SKM-1 (cell line): Measurements from ENCODE around the gene PIK3AP1.
"Not testable (repeated sequence)": the region's sequence is repeated elsewhere in the genome, so short reads cannot be mapped to it uniquely, and the experiment has no call there.

Experiments
- DNase-seq: peaks from one replicate; lab custom pipeline; 2025; ENCODE audit not compliant: unreplicated experiment; lab: John Stamatoyannopoulos, UW

The PIK3AP1 gene

GRCh38 chr10:96720422-96721206, at the start of gene PIK3AP1:
Gene PIK3AP1, minus strand, starts transcription at chr10:96720514. Its CDS starts 120 bp downstream, at chr10:96720394.
- DNase-seq, result peak; percentile 46

DNA sequence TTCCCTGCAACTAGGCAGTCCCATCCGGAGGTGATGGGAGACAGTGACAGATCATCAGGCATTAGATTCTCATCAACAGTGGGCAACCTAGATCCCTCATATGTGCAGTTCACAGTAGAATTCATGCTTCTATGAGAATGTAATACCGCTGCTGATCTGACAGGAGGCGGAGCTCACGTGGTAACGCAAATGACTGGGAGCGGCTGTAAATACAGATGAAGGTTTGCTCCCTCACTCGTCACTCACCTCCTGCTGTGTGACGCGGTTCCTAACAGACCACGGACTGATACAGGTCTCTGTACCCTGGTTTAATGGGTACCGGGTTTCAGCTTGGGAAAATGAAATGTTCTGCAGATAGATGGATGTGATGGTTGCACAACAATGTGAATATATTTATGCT, 47.8 kb upstream of the PIK3AP1 start:
- no peak for DNase-seq

DNA sequence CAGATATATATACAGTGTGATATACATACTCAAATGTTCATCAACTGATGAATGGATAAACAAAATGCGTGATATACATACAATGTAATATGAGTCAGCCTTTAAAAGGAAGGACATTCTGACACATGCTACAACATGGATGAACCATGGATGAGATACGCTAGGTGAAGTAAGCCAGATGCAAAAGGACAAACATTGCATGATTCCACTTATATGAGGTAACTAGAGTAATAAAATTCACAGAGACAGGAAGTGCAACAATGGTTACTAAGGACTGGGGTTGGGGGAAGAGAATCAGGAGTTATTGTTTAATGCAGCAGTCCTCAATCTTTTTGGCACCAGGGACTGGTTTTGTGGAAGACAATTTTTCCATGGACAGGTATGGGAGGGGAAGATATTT, 47.3 kb upstream of the PIK3AP1 start:
- no peak for DNase-seq

DNA sequence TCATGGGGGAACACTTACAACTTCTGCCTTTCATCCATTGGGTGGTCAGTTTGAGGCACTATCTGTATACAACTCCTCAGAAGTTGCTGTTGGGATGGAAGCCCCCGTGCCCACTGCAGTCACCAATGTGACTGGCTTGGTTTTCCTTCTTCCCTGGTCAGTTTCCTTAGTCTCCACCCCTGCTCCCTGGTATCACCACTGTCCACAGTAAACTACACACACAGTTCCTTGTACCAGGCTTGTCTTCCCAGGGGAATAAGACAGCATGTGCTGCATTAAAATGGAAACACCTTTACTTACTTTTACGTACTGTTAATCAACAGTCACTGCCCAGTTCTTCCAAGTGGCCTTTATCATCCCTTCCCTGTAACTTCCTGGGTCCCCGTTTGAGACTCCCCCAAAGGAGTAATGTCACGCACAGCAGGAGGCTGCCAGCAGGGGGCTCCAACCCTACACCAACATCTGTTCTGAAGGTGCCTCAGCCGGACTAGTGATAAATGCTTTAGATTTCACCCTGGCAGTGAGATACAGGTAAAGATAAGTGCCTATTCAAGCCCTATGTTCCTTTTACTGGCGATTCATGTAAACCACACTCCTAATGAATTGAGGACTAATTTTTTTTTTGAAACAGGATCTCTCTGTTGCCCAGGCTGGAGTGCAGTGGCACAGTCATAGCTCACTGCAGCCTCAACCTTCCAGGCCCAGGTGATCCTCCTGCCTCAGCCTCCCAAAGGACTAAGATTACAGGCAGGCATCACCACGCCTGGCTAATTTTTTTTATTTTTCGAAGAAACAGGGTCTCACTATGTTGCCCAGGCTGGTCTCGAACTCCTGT, 45.3 kb upstream of the PIK3AP1 start:
- DNase-seq, result no peak

GRCh38 chr10:96764425-96765060, 44.2 kb upstream of the PIK3AP1 start:
- DNase-seq, result peak; percentile 35

GRCh38 chr10:96758423-96758822, 38.1 kb upstream of the PIK3AP1 start:
- DNase-seq, result peak; percentile 40

DNA sequence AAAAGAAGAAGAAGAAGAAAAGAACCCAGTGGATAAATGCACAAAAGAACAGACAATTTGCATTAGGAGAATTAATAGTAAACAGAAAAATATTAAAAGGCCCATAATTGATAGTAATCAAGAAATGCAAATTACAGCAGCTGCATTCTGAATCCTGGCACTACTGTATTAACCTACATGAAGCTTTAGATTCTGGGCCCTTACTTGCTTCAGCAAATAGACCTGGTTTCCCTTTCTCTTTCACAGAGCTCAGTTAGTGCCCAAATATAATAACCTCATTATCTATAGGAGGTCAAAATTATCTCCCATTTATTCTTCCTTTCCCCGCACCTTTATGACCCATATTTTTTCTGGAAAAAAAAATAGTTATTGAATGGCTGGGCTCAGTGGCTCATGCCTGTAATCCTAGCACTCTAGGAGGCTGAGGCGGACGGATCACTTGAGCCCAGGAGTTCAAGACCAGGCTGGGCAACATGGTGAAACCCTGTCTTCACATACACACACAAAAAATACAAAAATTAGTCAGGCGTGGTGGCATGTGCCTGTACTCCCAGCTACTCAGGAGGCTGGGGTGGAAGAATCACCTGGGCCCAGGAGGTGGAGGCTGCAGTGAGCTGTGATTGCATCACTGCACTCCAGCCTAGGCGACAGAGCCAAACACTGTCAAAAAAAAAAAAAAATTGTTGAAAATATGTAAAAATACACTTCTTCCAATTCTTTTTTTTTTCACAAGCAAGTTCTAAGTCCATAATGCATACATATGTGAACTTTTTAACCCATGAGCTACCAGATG, 36.0 kb upstream of the PIK3AP1 start:
- DNase-seq, result no peak

GRCh38 chr10:96753956-96754355, 33.6 kb upstream of the PIK3AP1 start:
- DNase-seq, result no peak

GRCh38 chr10:96752375-96752774, 32.1 kb upstream of the PIK3AP1 start:
- DNase-seq, result no peak

GRCh38 chr10:96750316-96750715, 30.0 kb upstream of the PIK3AP1 start:
- not testable (repeated sequence) for DNase-seq

DNA sequence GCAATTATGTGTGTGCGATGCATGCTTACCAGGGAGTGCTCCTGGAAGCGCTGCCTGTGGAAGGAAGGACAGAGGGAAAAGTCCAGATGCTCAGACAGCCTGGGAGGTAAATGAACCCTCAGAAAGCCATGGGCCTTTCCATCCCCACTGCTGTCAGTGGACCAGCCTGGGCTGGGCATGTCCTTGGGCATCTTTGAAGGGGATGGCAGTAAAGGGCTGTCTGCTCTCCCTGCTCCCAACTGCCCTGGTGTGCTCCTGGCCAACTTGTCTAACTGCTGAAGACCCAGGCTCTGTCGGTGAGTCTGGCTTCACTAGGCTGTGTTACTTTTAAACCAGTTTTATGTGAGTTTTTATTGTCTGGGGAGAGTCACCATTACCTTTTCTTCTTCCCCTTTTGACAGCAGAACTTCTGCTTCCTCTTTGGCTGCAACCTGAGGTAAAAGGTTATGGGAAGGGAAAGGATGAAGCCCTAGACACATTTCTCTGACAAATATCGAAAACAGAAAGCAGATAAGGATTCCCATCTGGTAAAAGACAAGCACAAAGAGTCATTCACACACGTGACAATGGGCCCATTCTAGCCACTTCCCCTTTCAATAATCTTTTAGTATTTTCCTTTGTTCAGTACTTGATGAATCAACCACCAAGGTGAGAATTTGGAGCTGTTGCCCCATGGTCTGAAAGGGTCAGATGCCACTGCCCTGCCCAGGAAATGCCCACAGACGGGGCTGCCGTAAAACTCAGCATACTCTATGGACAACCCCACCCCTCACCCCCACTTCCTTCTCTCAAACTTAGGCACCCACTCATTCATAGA, 27.6 kb upstream of the PIK3AP1 start:
- DNase-seq, result peak; percentile 88

- no peak for DNase-seq
Measured at GRCh38 chr10:96746503-96746902, 26.2 kb upstream of the PIK3AP1 start.

- no peak for DNase-seq
Measured at GRCh38 chr10:96745950-96746349, 25.6 kb upstream of the PIK3AP1 start.

DNA sequence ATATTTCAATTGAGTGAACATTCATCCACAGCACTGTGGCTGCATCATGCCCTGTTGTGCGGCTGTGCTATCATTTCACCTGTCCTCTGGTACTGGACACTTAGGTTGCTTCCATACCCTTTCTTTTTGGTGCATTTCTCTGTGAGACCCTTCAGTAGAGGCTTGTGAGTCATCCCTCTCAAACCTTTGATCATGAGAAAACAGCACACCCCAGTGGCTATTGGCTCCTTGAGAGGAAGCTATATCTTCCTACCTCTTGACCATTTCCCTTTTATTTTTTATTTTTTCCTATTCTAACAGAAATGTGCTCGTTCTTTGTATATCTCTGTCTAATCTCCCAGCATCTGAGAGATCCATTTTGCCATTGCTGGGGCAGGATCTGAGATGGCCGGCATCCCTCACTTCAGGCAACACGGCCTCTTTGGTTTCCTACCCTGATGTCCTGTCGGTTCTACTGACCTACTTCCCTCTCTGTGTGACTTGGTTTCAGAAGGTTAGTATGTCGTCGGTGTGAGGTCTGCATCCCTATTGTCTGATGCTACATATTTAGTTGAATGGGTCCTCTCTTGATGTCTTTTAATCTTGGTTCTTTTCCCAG, 23.8 kb upstream of the PIK3AP1 start:
- peak; percentile 44 for DNase-seq

GRCh38 chr10:96741557-96741956, 21.2 kb upstream of the PIK3AP1 start:
- DNase-seq, result not testable (repeated sequence)

- peak; percentile 94 for DNase-seq
Measured at GRCh38 chr10:96740579-96741281, 20.4 kb upstream of the PIK3AP1 start.

GRCh38 chr10:96740141-96740540, 19.8 kb upstream of the PIK3AP1 start:
- no peak for DNase-seq

- DNase-seq, result not testable (repeated sequence)
Measured at GRCh38 chr10:96737307-96737902, 17.1 kb upstream of the PIK3AP1 start.

DNA sequence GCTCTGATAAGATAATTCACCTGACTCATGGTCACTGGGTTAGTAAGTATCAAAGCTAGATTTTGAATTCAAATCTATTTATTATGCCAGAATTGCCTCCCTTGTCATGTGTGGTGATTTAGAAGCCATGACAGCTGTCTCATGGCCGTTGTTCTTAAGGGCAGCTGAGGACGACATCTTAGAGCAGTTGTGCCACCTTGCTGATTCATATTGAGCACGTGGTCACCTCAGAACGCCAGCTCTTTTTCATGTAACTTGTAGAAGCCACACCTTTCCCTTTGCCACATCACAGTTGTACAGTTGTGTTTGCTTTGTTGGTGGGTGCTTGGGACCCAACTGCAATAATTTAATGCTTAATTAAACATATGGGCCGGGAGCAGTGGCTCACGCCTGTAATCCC, 4.3 kb upstream of the PIK3AP1 start:
- DNase-seq, result no peak
